Measurements from ENCODE around the gene SLC2A4RG. TPM values are rescaled to one million over a fixed set of nuclear protein-coding genes. Genes with fewer than 3 reads are reported as not detected.
A peak's percentile ranks its signal among the peaks of the same experiment; 100 is the strongest.

Gene SLC2A4RG
- total and polyA plus RNA-seq, 2 of the 13 experiments (the other 11 are each of a cell fraction or from before 2014, with no cell fraction given): 91.4 to 95.9 TPM

DNA sequence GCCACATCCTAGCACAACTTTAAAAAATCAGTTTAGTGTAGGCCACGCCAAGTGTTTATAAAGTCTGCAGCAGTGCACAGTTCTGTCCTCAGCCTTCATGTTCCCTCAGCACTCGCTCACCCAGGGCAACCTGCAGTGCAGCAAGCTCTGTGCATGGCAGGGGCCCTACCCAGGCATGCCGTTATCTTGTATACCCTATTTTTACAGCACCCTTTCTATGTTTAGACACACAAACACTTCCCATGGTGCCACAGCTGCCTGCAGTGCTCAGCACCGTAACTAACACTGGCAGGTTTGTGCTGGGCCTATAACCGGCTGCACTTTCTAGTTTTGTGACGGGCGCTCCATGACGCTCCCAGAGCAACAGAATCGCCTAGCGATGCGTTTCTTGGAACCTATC is 47.7 kb downstream of the SLC2A4RG start:
- Histone ChIP-seq H3K9me3 (ENCODE audit: low read length) (no peaks in the 10 kb centered on the region), H3K4me2 (ENCODE audit: low read depth, low read length) (no peak overlapping the region), H3K4me1 (ENCODE audit: insufficient read depth, low read length) (peaks cover 52% of the 10 kb centered on the region), H3K9ac (ENCODE audit: insufficient read depth, low read depth, low read length) (no peak overlapping the region), H3K79me2 (ENCODE audit: insufficient read depth, low read length) (no peaks in the 10 kb centered on the region), H3K36me3 (replicated peaks in 1 of 2; ENCODE audit: control insufficient read depth in 1 of 2, insufficient read depth in 2 of 2, low read length in 2 of 2) (no peaks in the 10 kb centered on the region), H3K4me3 (replicated peaks in 1 of 3; ENCODE audit: insufficient read depth in 1 of 3, low read depth in 2 of 3, low read length in 3 of 3) (no peak overlapping the region), H4K20me1 (ENCODE audit: insufficient read depth, low read length) (no peaks in the 10 kb centered on the region), H3K27ac (ENCODE audit: extremely low read length, insufficient read depth, low read length) (no peak overlapping the region), H2AFZ (ENCODE audit: low read length) (no peak overlapping the region), H3K27me3 (ENCODE audit: control insufficient read depth in 1 of 2, insufficient read depth in 2 of 2, low read length in 2 of 2) (no peaks in the 10 kb centered on the region)
- intact Hi-C loops (cut with micrococcal nuclease; ENCODE audit: unreplicated experiment) (loop anchor here (2.0 kb wide), 1 partner anchor 77 kb away; the partner anchor contains the start of gene TPD52L2), in situ Hi-C loops (cut with HindIII; ENCODE audit: extremely low pct_ligation_motif_present, low pct_unique_long_range_greater_than_20kb) (loop anchor here (5.0 to 10.0 kb wide), 2 partner anchors 70 to 83 kb away; partner anchors contain the start of genes ARFRP1 and ZGPAT)
- POLR2A ChIA-PET: interaction anchor here (1.3 to 1.5 kb wide), 2 partner anchors 77 to 186 kb away, joined by 3 to 5 read pairs; no protein-coding TSS in a partner anchor
- no TSS peak for BruUV-seq (replicated peaks)
- 0 out of 2 replicates have a peak, but pooled peaks have one; percentile 13 for TF ChIP-seq SAFB2 (CRISPR knock-in tag; IDR thresholded peaks at IDR 0.05; ENCODE audit: borderline replicate concordance, low read depth)
- TF ChIP-seq FOXK1 (CRISPR knock-in tag; IDR thresholded peaks at IDR 0.05; ENCODE audit: borderline replicate concordance, low read depth): no peak
- CTCF ChIA-PET (ENCODE audit: low intra/inter-chr PET ratio, low total read pairs): interaction anchor here (1.5 to 2.0 kb wide), 2 partner anchors 9 to 187 kb away, joined by 6 to 9 read pairs; no protein-coding TSS in a partner anchor
- FAIRE-seq: no peak
- ATAC-seq: no peak
- 97% methylated on average over 11 of the region's 11 CpGs for WGBS (ENCODE audit: low lambda C conversion rate)
- no peak for DNase-seq (ENCODE audit: low spot score)

DNA sequence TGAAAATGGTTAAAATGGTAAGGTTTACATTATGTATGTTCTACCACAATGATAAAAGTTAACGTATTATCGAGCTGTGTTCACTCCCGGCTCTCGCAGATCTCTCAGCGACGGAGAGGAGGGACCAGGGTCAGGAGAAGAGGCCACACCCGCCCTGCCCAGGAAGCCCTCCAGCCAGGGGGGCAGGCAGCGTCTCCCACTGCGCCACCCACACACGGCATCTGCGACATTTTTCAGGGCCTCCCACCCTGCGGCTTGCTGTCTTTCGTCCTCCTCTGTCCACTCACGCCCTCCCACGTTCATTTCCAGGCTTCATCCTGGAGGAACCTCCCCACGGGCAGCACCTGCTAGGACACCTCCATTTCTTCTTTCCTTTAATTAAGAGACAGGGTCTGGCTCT is 48.2 kb downstream of the SLC2A4RG start:
- Histone ChIP-seq H3K9me3 (ENCODE audit: low read length) (no peaks in the 10 kb centered on the region), H3K4me2 (ENCODE audit: low read depth, low read length) (no peak overlapping the region), H2AFZ (ENCODE audit: low read length) (no peak overlapping the region), H3K27ac (ENCODE audit: extremely low read length, insufficient read depth, low read length) (peak overlapping the region; percentile 69), H3K4me3 (replicated peaks in 1 of 3; ENCODE audit: insufficient read depth in 1 of 3, low read depth in 2 of 3, low read length in 3 of 3) (no peak overlapping the region), H3K36me3 (replicated peaks in 1 of 2; ENCODE audit: control insufficient read depth in 1 of 2, insufficient read depth in 2 of 2, low read length in 2 of 2) (no peaks in the 10 kb centered on the region), H3K79me2 (ENCODE audit: insufficient read depth, low read length) (no peaks in the 10 kb centered on the region), H3K4me1 (ENCODE audit: insufficient read depth, low read length) (peaks cover 53% of the 10 kb centered on the region), H3K9ac (ENCODE audit: insufficient read depth, low read depth, low read length) (no peak overlapping the region), H4K20me1 (ENCODE audit: insufficient read depth, low read length) (no peaks in the 10 kb centered on the region), H3K27me3 (ENCODE audit: control insufficient read depth in 1 of 2, insufficient read depth in 2 of 2, low read length in 2 of 2) (no peaks in the 10 kb centered on the region)
- no peak for DNase-seq (ENCODE audit: low spot score)
- ATAC-seq: no peak
- ChIA-PET POLR2A (no interaction called here), CTCF (ENCODE audit: low intra/inter-chr PET ratio, low total read pairs) (no interaction called here)
- 95% methylated on average over 16 of the region's 16 CpGs for WGBS (ENCODE audit: low lambda C conversion rate)
- intact Hi-C loops (cut with micrococcal nuclease; ENCODE audit: unreplicated experiment): loop anchor here (2.0 kb wide), 1 partner anchor 77 kb away; the partner anchor contains the start of gene TPD52L2
- no TSS peak for BruUV-seq (replicated peaks)
- in situ Hi-C loops (cut with HindIII; ENCODE audit: extremely low pct_ligation_motif_present, low pct_unique_long_range_greater_than_20kb): loop anchor here (5.0 to 10.0 kb wide), 2 partner anchors 70 to 83 kb away; partner anchors contain the start of genes ARFRP1 and ZGPAT
- FAIRE-seq: no peak
- TF ChIP-seq MEIS1 (CRISPR knock-in tag; IDR thresholded peaks at IDR 0.05; ENCODE audit: borderline replicate concordance) (no peak), NRL (CRISPR knock-in tag; IDR thresholded peaks at IDR 0.05; ENCODE audit: borderline replicate concordance) (no peak), MED8 (CRISPR knock-in tag; IDR thresholded peaks at IDR 0.05; ENCODE audit: insufficient replicate concordance) (no peak), CEBPG (CRISPR knock-in tag; IDR thresholded peaks at IDR 0.05) (no peak), KDM5B (CRISPR knock-in tag; IDR thresholded peaks at IDR 0.05; ENCODE audit: borderline replicate concordance) (no peak), ZNF563 (CRISPR knock-in tag; IDR thresholded peaks at IDR 0.05) (no peak), ZMYM4 (CRISPR knock-in tag; IDR thresholded peaks at IDR 0.05) (no peak), ZNF253 (CRISPR knock-in tag; IDR thresholded peaks at IDR 0.05; ENCODE audit: borderline replicate concordance) (no peak), ZFP36 (IDR thresholded peaks at IDR 0.05; ENCODE audit: borderline replicate concordance, low read depth, low read length, partially characterized antibody) (no peak)
- TF ChIP-seq, protein P1, sequence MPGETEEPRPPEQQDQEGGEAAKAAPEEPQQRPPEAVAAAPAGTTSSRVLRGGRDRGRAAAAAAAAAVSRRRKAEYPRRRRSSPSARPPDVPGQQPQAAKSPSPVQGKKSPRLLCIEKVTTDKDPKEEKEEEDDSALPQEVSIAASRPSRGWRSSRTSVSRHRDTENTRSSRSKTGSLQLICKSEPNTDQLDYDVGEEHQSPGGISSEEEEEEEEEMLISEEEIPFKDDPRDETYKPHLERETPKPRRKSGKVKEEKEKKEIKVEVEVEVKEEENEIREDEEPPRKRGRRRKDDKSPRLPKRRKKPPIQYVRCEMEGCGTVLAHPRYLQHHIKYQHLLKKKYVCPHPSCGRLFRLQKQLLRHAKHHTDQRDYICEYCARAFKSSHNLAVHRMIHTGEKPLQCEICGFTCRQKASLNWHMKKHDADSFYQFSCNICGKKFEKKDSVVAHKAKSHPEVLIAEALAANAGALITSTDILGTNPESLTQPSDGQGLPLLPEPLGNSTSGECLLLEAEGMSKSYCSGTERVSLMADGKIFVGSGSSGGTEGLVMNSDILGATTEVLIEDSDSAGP (CRISPR knock-in tag; IDR thresholded peaks at IDR 0.05; ENCODE audit: borderline replicate concordance): no peak
- TF ChIP-seq, protein P2, sequence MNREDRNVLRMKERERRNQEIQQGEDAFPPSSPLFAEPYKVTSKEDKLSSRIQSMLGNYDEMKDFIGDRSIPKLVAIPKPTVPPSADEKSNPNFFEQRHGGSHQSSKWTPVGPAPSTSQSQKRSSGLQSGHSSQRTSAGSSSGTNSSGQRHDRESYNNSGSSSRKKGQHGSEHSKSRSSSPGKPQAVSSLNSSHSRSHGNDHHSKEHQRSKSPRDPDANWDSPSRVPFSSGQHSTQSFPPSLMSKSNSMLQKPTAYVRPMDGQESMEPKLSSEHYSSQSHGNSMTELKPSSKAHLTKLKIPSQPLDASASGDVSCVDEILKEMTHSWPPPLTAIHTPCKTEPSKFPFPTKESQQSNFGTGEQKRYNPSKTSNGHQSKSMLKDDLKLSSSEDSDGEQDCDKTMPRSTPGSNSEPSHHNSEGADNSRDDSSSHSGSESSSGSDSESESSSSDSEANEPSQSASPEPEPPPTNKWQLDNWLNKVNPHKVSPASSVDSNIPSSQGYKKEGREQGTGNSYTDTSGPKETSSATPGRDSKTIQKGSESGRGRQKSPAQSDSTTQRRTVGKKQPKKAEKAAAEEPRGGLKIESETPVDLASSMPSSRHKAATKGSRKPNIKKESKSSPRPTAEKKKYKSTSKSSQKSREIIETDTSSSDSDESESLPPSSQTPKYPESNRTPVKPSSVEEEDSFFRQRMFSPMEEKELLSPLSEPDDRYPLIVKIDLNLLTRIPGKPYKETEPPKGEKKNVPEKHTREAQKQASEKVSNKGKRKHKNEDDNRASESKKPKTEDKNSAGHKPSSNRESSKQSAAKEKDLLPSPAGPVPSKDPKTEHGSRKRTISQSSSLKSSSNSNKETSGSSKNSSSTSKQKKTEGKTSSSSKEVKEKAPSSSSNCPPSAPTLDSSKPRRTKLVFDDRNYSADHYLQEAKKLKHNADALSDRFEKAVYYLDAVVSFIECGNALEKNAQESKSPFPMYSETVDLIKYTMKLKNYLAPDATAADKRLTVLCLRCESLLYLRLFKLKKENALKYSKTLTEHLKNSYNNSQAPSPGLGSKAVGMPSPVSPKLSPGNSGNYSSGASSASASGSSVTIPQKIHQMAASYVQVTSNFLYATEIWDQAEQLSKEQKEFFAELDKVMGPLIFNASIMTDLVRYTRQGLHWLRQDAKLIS (CRISPR knock-in tag; IDR thresholded peaks at IDR 0.05): no peak

Measured in HepG2 (cell line).